Natural killer cell treated with Interleukin-12 subunit alpha and Interleukin-12 subunit beta and Interleukin-15 and Interleukin-18, amount 100 ng/mL, for 72 hours (primary cell): ENCODE results near the gene ALG3. TPM values are rescaled to one million over a fixed set of nuclear protein-coding genes. Genes with fewer than 3 reads are reported as not detected.

Source experiments
- ATAC-seq, 2 donors: fragments of 150-1000 bp; cut with Tn5 transposase in 1 of 2; sonication (Bioruptor Pico), chemical (Tn5 transposase) in 1 of 2; 2 replicates each; pipeline ENCODE4 v1.10.0; 2021
- DNase-seq: peaks from one replicate; pipeline ENCODE4 v3.0.0; 2022; ENCODE audit warnings: low spot score
- H3K27ac Mint-ChIP-seq, 2 donors: 1 replicate in 1 of 2; 2 replicates in 1 of 2; pipeline ENCODE4 v1.8.0; 2022; ENCODE audit warnings: mixed read lengths in 2 of 2, mild to moderate bottlenecking in 1 of 2, moderate library complexity in 1 of 2
- H3K27me3 Mint-ChIP-seq, 2 donors: 1 replicate in 1 of 2; 2 replicates in 1 of 2; pipeline ENCODE4 v1.8.0; 2022; ENCODE audit warnings: mixed read lengths in 2 of 2
- H3K36me3 Mint-ChIP-seq: one replicate; pipeline ENCODE4 v1.8.0; 2022; ENCODE audit warnings: mixed read lengths
- H3K4me1 Mint-ChIP-seq, 2 donors: 1 replicate in 1 of 2; 2 replicates in 1 of 2; pipeline ENCODE4 v1.8.0; 2022; ENCODE audit warnings: low read depth in 2 of 2, mixed read lengths in 2 of 2, mild to moderate bottlenecking in 1 of 2
- H3K4me3 Mint-ChIP-seq: one replicate; pipeline ENCODE4 v1.8.0; 2022; ENCODE audit warnings: mixed read lengths
- H3K9me3 Mint-ChIP-seq: 2 replicates; pipeline ENCODE4 v1.8.0; 2022; ENCODE audit warnings: mixed read lengths
- total RNA-seq, 2 donors: library from RNA; stranded (reverse); gene quantifications; one replicate each; pipeline ENCODE4 v1.2.3, GENCODE V29; 2022

Gene ALG3
- 10 to 100 TPM; 52.2 to 80.2 TPM for total RNA-seq

GRCh38 chr3:184248454-184249411 is at the start of gene ALG3:
Gene ALG3, minus strand, starts transcription at chr3:184248962. Its CDS starts 22 bp downstream, at chr3:184248940.
- Mint-ChIP-seq H3K4me1 (peaks cover 14 to 25% of the 10 kb centered on the region in 2 donors), H3K4me3 (peak within 1 kb of the TSS; percentile 98), H3K27me3 (no peaks in the 10 kb centered on the region), H3K9me3 (no peaks in the 10 kb centered on the region), H3K36me3 (peaks cover 14% of the 10 kb centered on the region), H3K27ac (peak within 1 kb of the TSS; percentile 98 to 100)
- ATAC-seq: peak; percentile 78 to 83
- DNase-seq: peak; percentile 90

GRCh38 chr3:184296616-184297015 is 47.9 kb upstream of the ALG3 start:
- H3K4me1 Mint-ChIP-seq: peaks cover 20 to 23% of the 10 kb centered on the region in 2 donors
- DNase-seq (no peak), ATAC-seq (no peak)
- H3K27ac Mint-ChIP-seq: no peak overlapping the region
- peaks cover 3% of the 10 kb centered on the region for H3K36me3 Mint-ChIP-seq
- peak overlapping the region; percentile 39 for H3K4me3 Mint-ChIP-seq
- H3K27me3 Mint-ChIP-seq: peaks cover 0 to 2% of the 10 kb centered on the region in 2 donors
- no peaks in the 10 kb centered on the region for H3K9me3 Mint-ChIP-seq

GRCh38 chr3:184295771-184296170 is 47.0 kb upstream of the ALG3 start:
- Mint-ChIP-seq H3K27ac (no peak overlapping the region), H3K4me3 (no peak overlapping the region)

GRCh38 chr3:184291738-184292445 is 43.1 kb upstream of the ALG3 start:
- H3K36me3 Mint-ChIP-seq: no peaks in the 10 kb centered on the region
- ATAC-seq (peak in 1 of 2 donors; percentile 14), DNase-seq (no peak)
- H3K4me1 Mint-ChIP-seq: no peaks in the 10 kb centered on the region
- peaks cover 0 to 2% of the 10 kb centered on the region in 2 donors for H3K27me3 Mint-ChIP-seq
- no peak overlapping the region for H3K4me3 Mint-ChIP-seq
- no peak overlapping the region for H3K27ac Mint-ChIP-seq
- no peaks in the 10 kb centered on the region for H3K9me3 Mint-ChIP-seq

More at GRCh38 chr3:184295771-184296170, 47.0 kb upstream of the ALG3 start:
- Mint-ChIP-seq H3K36me3 (no peaks in the 10 kb centered on the region), H3K4me1 (peaks cover 17 to 18% of the 10 kb centered on the region in 2 donors), H3K9me3 (no peaks in the 10 kb centered on the region), H3K27me3 (peaks cover 0 to 2% of the 10 kb centered on the region in 2 donors)
- ATAC-seq: no peak
- DNase-seq: no peak

GRCh38 chr3:184291044-184291737 is 42.4 kb upstream of the ALG3 start:
- H3K27me3 Mint-ChIP-seq: peaks cover 4% of the 10 kb centered on the region in 2 donors
- ATAC-seq: no peak
- no peak overlapping the region for H3K27ac Mint-ChIP-seq
- H3K4me1 Mint-ChIP-seq: no peaks in the 10 kb centered on the region
- no peak for DNase-seq
- H3K4me3 Mint-ChIP-seq: no peak overlapping the region
- H3K36me3 Mint-ChIP-seq: no peaks in the 10 kb centered on the region
- H3K9me3 Mint-ChIP-seq: no peaks in the 10 kb centered on the region

- Mint-ChIP-seq H3K36me3 (no peaks in the 10 kb centered on the region), H3K4me3 (no peak overlapping the region), H3K4me1 (no peaks in the 10 kb centered on the region), H3K9me3 (no peaks in the 10 kb centered on the region), H3K27me3 (peaks cover 12% of the 10 kb centered on the region in 2 donors), H3K27ac (no peak overlapping the region)
- ATAC-seq (no peak), DNase-seq (no peak)
Measured at GRCh38 chr3:184290331-184290730, 41.6 kb upstream of the ALG3 start.

- H3K27ac Mint-ChIP-seq: no peak overlapping the region
- H3K9me3 Mint-ChIP-seq: no peaks in the 10 kb centered on the region
- H3K27me3 Mint-ChIP-seq: peaks cover 12 to 13% of the 10 kb centered on the region in 2 donors
- H3K4me1 Mint-ChIP-seq: no peaks in the 10 kb centered on the region
- DNase-seq: no peak
- peak; percentile 62 to 68 for ATAC-seq
- H3K36me3 Mint-ChIP-seq: no peaks in the 10 kb centered on the region
- H3K4me3 Mint-ChIP-seq: no peak overlapping the region
Measured at GRCh38 chr3:184289426-184289938, 40.7 kb upstream of the ALG3 start.

- H3K4me1 Mint-ChIP-seq: no peaks in the 10 kb centered on the region
- no peaks in the 10 kb centered on the region for H3K36me3 Mint-ChIP-seq
- H3K9me3 Mint-ChIP-seq: no peaks in the 10 kb centered on the region
- ATAC-seq: peak; percentile 4 to 34
- H3K4me3 Mint-ChIP-seq: no peak overlapping the region
- H3K27me3 Mint-ChIP-seq: peaks cover 13 to 15% of the 10 kb centered on the region in 2 donors
- no peak for DNase-seq
- no peak overlapping the region for H3K27ac Mint-ChIP-seq
Measured at GRCh38 chr3:184284696-184285095, 35.9 kb upstream of the ALG3 start.

GRCh38 chr3:184283681-184284080 is 34.9 kb upstream of the ALG3 start:
- Mint-ChIP-seq H3K27ac (no peak overlapping the region), H3K9me3 (no peaks in the 10 kb centered on the region), H3K36me3 (no peaks in the 10 kb centered on the region), H3K4me3 (no peak overlapping the region), H3K27me3 (peaks cover 16 to 19% of the 10 kb centered on the region in 2 donors), H3K4me1 (no peaks in the 10 kb centered on the region)
- DNase-seq: no peak
- no peak for ATAC-seq

- no peak overlapping the region for H3K4me3 Mint-ChIP-seq
- ATAC-seq (no peak), DNase-seq (no peak)
- H3K9me3 Mint-ChIP-seq: no peaks in the 10 kb centered on the region
- peaks cover 19 to 23% of the 10 kb centered on the region in 2 donors for H3K27me3 Mint-ChIP-seq
- no peak overlapping the region for H3K27ac Mint-ChIP-seq
- H3K4me1 Mint-ChIP-seq: no peaks in the 10 kb centered on the region
- no peaks in the 10 kb centered on the region for H3K36me3 Mint-ChIP-seq
Measured at GRCh38 chr3:184282941-184283340, 34.2 kb upstream of the ALG3 start.

- ATAC-seq (no peak), DNase-seq (no peak)
- Mint-ChIP-seq H3K27me3 (peaks cover 37 to 42% of the 10 kb centered on the region in 2 donors), H3K4me3 (no peak overlapping the region), H3K4me1 (peaks cover 0 to 6% of the 10 kb centered on the region in 2 donors), H3K27ac (no peak overlapping the region), H3K9me3 (no peaks in the 10 kb centered on the region), H3K36me3 (no peaks in the 10 kb centered on the region)
Measured at GRCh38 chr3:184277366-184277765, 28.6 kb upstream of the ALG3 start.

GRCh38 chr3:184275961-184276910 is 27.5 kb upstream of the ALG3 start, which contains the start of gene ECE2:
Gene ECE2, plus strand, starts transcription at chr3:184276022. Its CDS starts 132 bp downstream, at chr3:184276154.
- peaks cover 0 to 6% of the 10 kb centered on the region in 2 donors for H3K4me1 Mint-ChIP-seq
- H3K36me3 Mint-ChIP-seq: no peaks in the 10 kb centered on the region
- ATAC-seq: peak in 1 of 2 donors; percentile 41
- H3K4me3 Mint-ChIP-seq: no peak within 1 kb of the TSS
- H3K27me3 Mint-ChIP-seq: peaks cover 37 to 52% of the 10 kb centered on the region in 2 donors
- no peak within 1 kb of the TSS for H3K27ac Mint-ChIP-seq
- no peak for DNase-seq
- H3K9me3 Mint-ChIP-seq: no peaks in the 10 kb centered on the region
